OCI-LY1 (cell line): ENCODE measurements around the gene SPIRE2.

Experiments used
- H2AFZ ChIP-seq: fragments of 200-600 bp; sonication (generic), shearing (Covaris generic); 2 replicates; pipeline ENCODE4 v1.6.0; 2014; ENCODE audit warnings: antibody characterized with exemption, mild to moderate bottlenecking, low read length
- H3F3A ChIP-seq: fragments of 200-600 bp; sonication (generic), shearing (Covaris generic); 2 replicates; pipeline ENCODE4 v1.6.0; 2014; ENCODE audit warnings: mild to moderate bottlenecking, antibody characterized with exemption, low read length, moderate library complexity; ENCODE audit not compliant: insufficient read depth
- H3K27ac ChIP-seq: fragments of 200-600 bp; sonication (generic); 2 replicates; pipeline ENCODE4 v1.5.1; 2014; ENCODE audit warnings: low read length, mixed run types, mild to moderate bottlenecking, low read depth; ENCODE audit not compliant: poor library complexity, severe bottlenecking
- H3K27me3 ChIP-seq: fragments of 200-600 bp; sonication (generic); 2 replicates; pipeline ENCODE4 v1.6.0; 2014; ENCODE audit warnings: antibody characterized with exemption, mild to moderate bottlenecking, low read length, moderate library complexity; ENCODE audit not compliant: insufficient read depth
- H3K36me3 ChIP-seq: fragments of 200-600 bp; sonication (generic); 2 replicates; pipeline ENCODE4 v1.6.1; 2014; ENCODE audit warnings: mild to moderate bottlenecking, antibody characterized with exemption, low read length, moderate library complexity, mixed read lengths; ENCODE audit not compliant: insufficient read depth
- H3K4me1 ChIP-seq: fragments of 200-600 bp; sonication (generic); 2 replicates; pipeline ENCODE4 v1.5.1; 2014; ENCODE audit warnings: mild to moderate bottlenecking, low read length, moderate library complexity; ENCODE audit not compliant: insufficient read depth, severe bottlenecking
- H3K4me2 ChIP-seq: fragments of 200-600 bp; sonication (generic), shearing (Covaris generic); 2 replicates; pipeline ENCODE4 v1.6.1; 2014; ENCODE audit warnings: low read length
- H3K4me3 ChIP-seq: fragments of 200-600 bp; sonication (generic); 2 replicates; pipeline ENCODE4 v1.5.1; 2014; ENCODE audit warnings: low read length, low read depth, mild to moderate bottlenecking, mixed read lengths; ENCODE audit not compliant: poor library complexity, severe bottlenecking
- H3K79me2 ChIP-seq: fragments of 200-600 bp; shearing (Covaris generic); 2 replicates; pipeline ENCODE4 v1.6.1; 2016; ENCODE audit warnings: mixed run types, low read length, mixed read lengths; ENCODE audit not compliant: insufficient read depth
- H3K9ac ChIP-seq: fragments of 200-600 bp; sonication (generic), shearing (Covaris generic); 2 replicates; pipeline ENCODE4 v1.6.1; 2014; ENCODE audit warnings: mild to moderate bottlenecking, low read length, mixed read lengths
- H3K9me2 ChIP-seq: fragments of 200-600 bp; sonication (generic), shearing (Covaris generic); 2 replicates; pipeline ENCODE4 v1.6.1; 2014; ENCODE audit warnings: low read depth, mild to moderate bottlenecking, low read length, mixed read lengths
- H3K9me3 ChIP-seq: fragments of 200-600 bp; shearing (Covaris generic); 2 replicates; pipeline ENCODE4 v1.6.1; 2014; ENCODE audit warnings: low read length, mixed read lengths
- H4K20me1 ChIP-seq: fragments of 200-600 bp; sonication (generic), shearing (Covaris generic); 2 replicates; pipeline ENCODE4 v1.6.0; 2016; ENCODE audit warnings: mild to moderate bottlenecking, low read length; ENCODE audit not compliant: insufficient read depth
- CTCF ChIP-seq: fragments of 200-600 bp; sonication (generic), shearing (Covaris generic); IDR thresholded peaks from 2 replicates; pipeline ENCODE4 v1.5.1; 2017; ENCODE audit warnings: mild to moderate bottlenecking, antibody characterized with exemption, low read length, moderate library complexity, mixed read lengths
- EZH2 ChIP-seq: fragments of 200-600 bp; sonication (generic), shearing (Covaris generic); IDR thresholded peaks from 2 replicates; pipeline ENCODE4 v1.8.0; 2017; ENCODE audit warnings: borderline replicate concordance, mixed run types, mild to moderate bottlenecking, antibody characterized with exemption, low read length, moderate library complexity, mixed read lengths

The SPIRE2 gene

GRCh38 chr16:89853306-89853993 lies 25.2 kb downstream of the SPIRE2 start:
- no peaks in the 10 kb centered on the region for H3K27me3 ChIP-seq
- TF ChIP-seq CTCF (no peak), EZH2 (no peak)
- H3K9ac ChIP-seq: no peak overlapping the region
- H4K20me1 ChIP-seq: no peaks in the 10 kb centered on the region
- H3K79me2 ChIP-seq: no peaks in the 10 kb centered on the region
- no peaks in the 10 kb centered on the region for H3K9me2 ChIP-seq
- no peak overlapping the region for H3K4me3 ChIP-seq
- H3F3A ChIP-seq: no peaks in the 10 kb centered on the region
- H3K27ac ChIP-seq: no peak overlapping the region
- H2AFZ ChIP-seq: no peak overlapping the region
- no peaks in the 10 kb centered on the region for H3K9me3 ChIP-seq
- no peaks in the 10 kb centered on the region for H3K36me3 ChIP-seq
- no peak overlapping the region for H3K4me2 ChIP-seq
- no peaks in the 10 kb centered on the region for H3K4me1 ChIP-seq

GRCh38 chr16:89855301-89855945 lies 27.1 kb downstream of the SPIRE2 start:
- Histone ChIP-seq H3F3A (no peaks in the 10 kb centered on the region), H3K4me3 (no peak overlapping the region), H3K9ac (no peak overlapping the region), H3K27me3 (no peaks in the 10 kb centered on the region), H3K9me3 (no peaks in the 10 kb centered on the region), H3K27ac (no peak overlapping the region), H3K4me2 (no peak overlapping the region), H2AFZ (no peak overlapping the region), H4K20me1 (no peaks in the 10 kb centered on the region), H3K79me2 (no peaks in the 10 kb centered on the region), H3K4me1 (no peaks in the 10 kb centered on the region), H3K36me3 (no peaks in the 10 kb centered on the region), H3K9me2 (no peaks in the 10 kb centered on the region)
- no peak for TF ChIP-seq CTCF
- no peak for TF ChIP-seq EZH2

GRCh38 chr16:89855986-89856385 lies 27.7 kb downstream of the SPIRE2 start:
- Histone ChIP-seq H3K9me3 (no peaks in the 10 kb centered on the region), H3K9me2 (no peaks in the 10 kb centered on the region), H3K27me3 (no peaks in the 10 kb centered on the region), H2AFZ (no peak overlapping the region), H3F3A (no peaks in the 10 kb centered on the region), H3K36me3 (no peaks in the 10 kb centered on the region), H3K4me3 (no peak overlapping the region), H3K4me1 (peaks cover 2% of the 10 kb centered on the region), H4K20me1 (no peaks in the 10 kb centered on the region), H3K4me2 (no peak overlapping the region), H3K79me2 (no peaks in the 10 kb centered on the region), H3K27ac (no peak overlapping the region), H3K9ac (no peak overlapping the region)
- TF ChIP-seq CTCF: no peak
- TF ChIP-seq EZH2: no peak
